Astrocyte (in vitro differentiated cells and primary cell): ENCODE results near the gene OTUD7B. TPM values are rescaled to one million over a fixed set of nuclear protein-coding genes. Genes with fewer than 3 reads are reported as not detected.

Experiments
- DNase-seq: peaks from one replicate; pipeline ENCODE4 v3.0.0-alpha.2; 2010; ENCODE audit warnings: low read depth
- FAIRE-seq: peaks from 2 replicates; lab custom pipeline; 2011; peaks lifted over from hg19 to GRCh38; lab: Jason Lieb, UNC
- H2AFZ ChIP-seq: 2 replicates; pipeline ENCODE4 v1.6.0; 2012; ENCODE audit warnings: low read depth, low read length, inconsistent platforms
- H3K27ac ChIP-seq: 2 replicates; pipeline ENCODE4 v1.5.1; 2011; ENCODE audit warnings: low read depth, low read length, inconsistent platforms
- H3K27me3 ChIP-seq: 2 replicates; pipeline ENCODE4 v1.6.0; 2011; ENCODE audit warnings: low read length, inconsistent platforms; ENCODE audit not compliant: insufficient read depth
- H3K36me3 ChIP-seq: 2 replicates; pipeline ENCODE4 v1.5.1; 2011; ENCODE audit warnings: low read length, inconsistent platforms; ENCODE audit not compliant: insufficient read depth
- H3K4me1 ChIP-seq: 2 replicates; pipeline ENCODE4 v1.5.1; 2011; ENCODE audit warnings: low read length, inconsistent platforms; ENCODE audit not compliant: insufficient read depth
- H3K4me2 ChIP-seq: 2 replicates; pipeline ENCODE4 v1.6.0; 2012; ENCODE audit warnings: low read length, inconsistent platforms
- H3K4me3 ChIP-seq: 2 replicates; pipeline ENCODE4 v1.5.1; 2011; ENCODE audit warnings: low read depth, mild to moderate bottlenecking, low read length, inconsistent platforms; ENCODE audit not compliant: insufficient read depth
- H3K79me2 ChIP-seq: 2 replicates; pipeline ENCODE4 v1.6.0; 2012; ENCODE audit warnings: mild to moderate bottlenecking, low read length, inconsistent platforms; ENCODE audit not compliant: insufficient read depth
- H3K9ac ChIP-seq: 2 replicates; pipeline ENCODE4 v1.6.0; 2012; ENCODE audit warnings: mild to moderate bottlenecking, low read length, inconsistent platforms
- H3K9me3 ChIP-seq: 2 replicates; pipeline ENCODE4 v1.5.1; 2012; ENCODE audit warnings: low read depth, mild to moderate bottlenecking, low read length, inconsistent platforms; ENCODE audit not compliant: insufficient read depth
- H4K20me1 ChIP-seq: 2 replicates; pipeline ENCODE4 v1.6.0; 2012; ENCODE audit warnings: low read length, inconsistent platforms; ENCODE audit not compliant: insufficient read depth
- H3K27ac Mint-ChIP-seq: one replicate; pipeline ENCODE4 v1.8.0; 2021; ENCODE audit warnings: mild to moderate bottlenecking, mixed read lengths; ENCODE audit not compliant: unreplicated experiment
- H3K27me3 Mint-ChIP-seq: one replicate; pipeline ENCODE4 v1.8.0; 2021; ENCODE audit warnings: low read depth, mixed read lengths; ENCODE audit not compliant: unreplicated experiment
- H3K36me3 Mint-ChIP-seq: one replicate; pipeline ENCODE4 v1.8.0; 2021; ENCODE audit warnings: low read depth, mixed read lengths; ENCODE audit not compliant: unreplicated experiment
- H3K4me1 Mint-ChIP-seq: one replicate; pipeline ENCODE4 v1.8.0; 2021; ENCODE audit warnings: low read depth, mixed read lengths; ENCODE audit not compliant: unreplicated experiment
- H3K4me3 Mint-ChIP-seq: one replicate; pipeline ENCODE4 v1.8.0; 2021; ENCODE audit warnings: mild to moderate bottlenecking, moderate library complexity, mixed read lengths; ENCODE audit not compliant: unreplicated experiment
- H3K9me3 Mint-ChIP-seq: one replicate; pipeline ENCODE4 v1.8.0; 2021; ENCODE audit warnings: mild to moderate bottlenecking, mixed read lengths; ENCODE audit not compliant: unreplicated experiment
- EZH2 ChIP-seq: IDR thresholded peaks from 2 replicates; pipeline ENCODE4 v1.6.1; 2012; ENCODE audit warnings: mild to moderate bottlenecking, low read length, inconsistent platforms; ENCODE audit not compliant: insufficient read depth
- total RNA-seq: library from RNA; stranded (reverse); gene quantifications from 2 replicates; pipeline ENCODE4 v1.2.1, GENCODE V29; 2021
- TF ChIP-seq, protein P1 (sequence below): IDR thresholded peaks from 2 replicates; pipeline ENCODE4 v1.5.1; 2011; ENCODE audit warnings: low read depth, mild to moderate bottlenecking, inconsistent platforms, low read length, moderate library complexity; ENCODE audit not compliant: insufficient read depth

The OTUD7B gene
- total RNA-seq, 1 donor from 2014 or later, result 33.1 TPM

GRCh38 chr1:149896575-149896974, 114.0 kb downstream of the OTUD7B start:
- H3K79me2 ChIP-seq, result no peaks in the 10 kb centered on the region
- peaks cover 11% of the 10 kb centered on the region for H3K4me1 ChIP-seq
- DNase-seq, result no peak
- no peaks in the 10 kb centered on the region for H3K27me3 ChIP-seq
- Mint-ChIP-seq H3K27ac (no peak overlapping the region), H3K4me1 (peaks cover 2% of the 10 kb centered on the region), H3K4me3 (no peak overlapping the region), H3K9me3 (no peaks in the 10 kb centered on the region), H3K36me3 (peaks cover 7% of the 10 kb centered on the region), H3K27me3 (no peaks in the 10 kb centered on the region)
- no peak overlapping the region for H3K4me3 ChIP-seq
- H3K9me3 ChIP-seq, result no peaks in the 10 kb centered on the region
- H3K27ac ChIP-seq, result no peak overlapping the region
- no peak for TF ChIP-seq EZH2
- H4K20me1 ChIP-seq, result no peaks in the 10 kb centered on the region
- FAIRE-seq, result no peak
- no peak overlapping the region for H2AFZ ChIP-seq
- H3K9ac ChIP-seq, result no peak overlapping the region
- no peaks in the 10 kb centered on the region for H3K36me3 ChIP-seq
- H3K4me2 ChIP-seq, result no peak overlapping the region

- H3K36me3 Mint-ChIP-seq, result no peaks in the 10 kb centered on the region
- Histone ChIP-seq H3K9ac (peak overlapping the region; percentile 97), H3K4me3 (peak overlapping the region; percentile 82), H3K27me3 (no peaks in the 10 kb centered on the region), H2AFZ (peak overlapping the region; percentile 70), H4K20me1 (peaks cover 16% of the 10 kb centered on the region), H3K36me3 (no peaks in the 10 kb centered on the region), H3K4me1 (peaks cover 10% of the 10 kb centered on the region), H3K27ac (peak overlapping the region; percentile 95), H3K9me3 (no peaks in the 10 kb centered on the region), H3K4me2 (peak overlapping the region; percentile 93), H3K79me2 (peaks cover 11% of the 10 kb centered on the region)
- H3K27ac Mint-ChIP-seq, result no peak overlapping the region
- H3K9me3 Mint-ChIP-seq, result no peaks in the 10 kb centered on the region
- DNase-seq (no peak), FAIRE-seq (no peak)
- TF ChIP-seq, protein P1, sequence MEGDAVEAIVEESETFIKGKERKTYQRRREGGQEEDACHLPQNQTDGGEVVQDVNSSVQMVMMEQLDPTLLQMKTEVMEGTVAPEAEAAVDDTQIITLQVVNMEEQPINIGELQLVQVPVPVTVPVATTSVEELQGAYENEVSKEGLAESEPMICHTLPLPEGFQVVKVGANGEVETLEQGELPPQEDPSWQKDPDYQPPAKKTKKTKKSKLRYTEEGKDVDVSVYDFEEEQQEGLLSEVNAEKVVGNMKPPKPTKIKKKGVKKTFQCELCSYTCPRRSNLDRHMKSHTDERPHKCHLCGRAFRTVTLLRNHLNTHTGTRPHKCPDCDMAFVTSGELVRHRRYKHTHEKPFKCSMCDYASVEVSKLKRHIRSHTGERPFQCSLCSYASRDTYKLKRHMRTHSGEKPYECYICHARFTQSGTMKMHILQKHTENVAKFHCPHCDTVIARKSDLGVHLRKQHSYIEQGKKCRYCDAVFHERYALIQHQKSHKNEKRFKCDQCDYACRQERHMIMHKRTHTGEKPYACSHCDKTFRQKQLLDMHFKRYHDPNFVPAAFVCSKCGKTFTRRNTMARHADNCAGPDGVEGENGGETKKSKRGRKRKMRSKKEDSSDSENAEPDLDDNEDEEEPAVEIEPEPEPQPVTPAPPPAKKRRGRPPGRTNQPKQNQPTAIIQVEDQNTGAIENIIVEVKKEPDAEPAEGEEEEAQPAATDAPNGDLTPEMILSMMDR, result no peak
- no peak for TF ChIP-seq EZH2
- no peak overlapping the region for H3K4me3 Mint-ChIP-seq
- H3K27me3 Mint-ChIP-seq, result no peaks in the 10 kb centered on the region
- H3K4me1 Mint-ChIP-seq, result no peaks in the 10 kb centered on the region
These were observed 121.6 kb downstream of the OTUD7B start for GRCh38 chr1:149888999-149889289.

- peak overlapping the region; percentile 70 for H2AFZ ChIP-seq
- peak; percentile 83 for DNase-seq
These were observed 122.1 kb downstream of the OTUD7B start for GRCh38 chr1:149888247-149888998.

More at GRCh38 chr1:149888247-149888998, 122.1 kb downstream of the OTUD7B start:
- Mint-ChIP-seq H3K27me3 (no peaks in the 10 kb centered on the region), H3K4me1 (peaks cover 2% of the 10 kb centered on the region), H3K4me3 (no peak overlapping the region), H3K9me3 (no peaks in the 10 kb centered on the region), H3K36me3 (no peaks in the 10 kb centered on the region), H3K27ac (no peak overlapping the region)
- Histone ChIP-seq H3K4me2 (peak overlapping the region; percentile 93), H3K27me3 (no peaks in the 10 kb centered on the region), H3K79me2 (peaks cover 16% of the 10 kb centered on the region), H3K36me3 (no peaks in the 10 kb centered on the region), H3K9me3 (no peaks in the 10 kb centered on the region), H3K4me3 (peak overlapping the region; percentile 82), H4K20me1 (peaks cover 16% of the 10 kb centered on the region), H3K27ac (peak overlapping the region; percentile 95), H3K9ac (peak overlapping the region; percentile 97), H3K4me1 (peaks cover 10% of the 10 kb centered on the region)
- no peak for FAIRE-seq
- TF ChIP-seq EZH2, result no peak
- TF ChIP-seq, protein P1, result peak; percentile 48

Other genes with a start within 250 kb of the OTUD7B start
- not detected in 2 replicates for gene FCGR1A, start 228.0 kb downstream of the OTUD7B start, total RNA-seq
- gene BOLA1, start 111.2 kb downstream of the OTUD7B start, total RNA-seq, result 6.1 and 7.0 TPM in 2 replicates
- gene SV2A, start 92.9 kb downstream of the OTUD7B start, total RNA-seq, result 6.4 and 6.8 TPM in 2 replicates
- 73.2 and 74.0 TPM in 2 replicates for gene SF3B4, start 82.9 kb downstream of the OTUD7B start, total RNA-seq
- 4.0 and 5.0 TPM in 2 replicates for gene MTMR11, start 73.8 kb downstream of the OTUD7B start, total RNA-seq
- 33.8 and 34.0 TPM in 2 replicates for gene VPS45, start 57.0 kb upstream of the OTUD7B start, total RNA-seq
- gene PLEKHO1, start 139.2 kb upstream of the OTUD7B start, total RNA-seq, result 63.0 and 63.7 TPM in 2 replicates
- 45.2 and 48.9 TPM in 2 replicates for gene ANP32E, start 225.4 kb upstream of the OTUD7B start, total RNA-seq
- gene CA14, start 247.0 kb upstream of the OTUD7B start, total RNA-seq, result 1.2 TPM in 2 replicates